ENCODE data around the gene RPL6. TPM values are rescaled to one million over a fixed set of nuclear protein-coding genes. Genes with fewer than 3 reads are reported as not detected.

The RPL6 gene
- total RNA-seq, 2 experiments from 2014 or later, result 1,833 TPM

DNA sequence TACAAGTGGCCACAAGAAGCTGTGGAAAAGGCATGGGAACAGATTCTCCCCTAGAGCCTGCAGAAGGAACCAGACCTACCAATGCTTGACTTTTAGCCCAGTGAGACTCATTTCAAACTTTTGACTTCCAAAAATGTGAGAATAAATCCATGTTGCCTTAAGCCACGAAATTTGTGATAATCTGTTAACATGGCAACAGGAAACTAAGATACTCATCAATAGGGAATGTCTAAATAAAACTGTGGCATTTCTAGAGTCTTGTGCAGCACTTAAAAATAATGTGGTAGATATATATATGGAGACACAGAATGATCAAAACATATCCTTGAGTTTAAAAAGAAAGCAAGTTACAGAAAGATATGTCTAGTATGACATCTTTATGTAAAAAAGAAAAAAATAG, 39.2 kb downstream of the RPL6 start:
- ChIA-PET CTCF (no interaction called here), POLR2A (no interaction called here)
- H3K4me3 Mint-ChIP-seq, result no peak overlapping the region
- no peaks in the 10 kb centered on the region for H3K36me3 Mint-ChIP-seq
- intact Hi-C loops (cut with micrococcal nuclease), result no loop called here
- no peak for DNase-seq
- peaks cover 11% of the 10 kb centered on the region for H3K4me1 Mint-ChIP-seq (ENCODE audit: low read depth)
- no peaks in the 10 kb centered on the region for H3K27me3 Mint-ChIP-seq
- H3K27ac Mint-ChIP-seq, result no peak overlapping the region
- no peaks in the 10 kb centered on the region for H3K9me3 Mint-ChIP-seq

DNA sequence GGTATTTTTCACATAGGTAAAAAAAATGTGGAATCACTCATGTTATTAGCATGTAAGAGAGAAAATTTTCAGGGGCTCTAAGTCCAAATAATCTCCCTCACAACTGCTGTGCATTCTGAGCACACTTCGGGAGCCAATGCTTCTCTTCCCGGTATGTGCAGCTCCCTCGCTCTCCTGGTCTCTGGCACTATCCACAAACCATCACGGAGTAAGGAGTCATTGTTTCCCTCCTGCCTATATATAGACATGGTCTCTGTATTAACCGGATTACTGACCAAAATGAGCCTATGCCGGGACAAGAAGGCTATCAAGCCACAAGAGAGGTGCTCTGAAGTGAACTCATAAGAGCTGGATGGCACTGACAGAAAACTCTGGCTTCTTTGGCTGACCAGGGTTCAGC, 40.5 kb downstream of the RPL6 start:
- H3K27me3 Mint-ChIP-seq, result no peaks in the 10 kb centered on the region
- ChIA-PET CTCF (no interaction called here), POLR2A (no interaction called here)
- peaks cover 8% of the 10 kb centered on the region for H3K4me1 Mint-ChIP-seq (ENCODE audit: low read depth)
- DNase-seq, result no peak
- H3K4me3 Mint-ChIP-seq, result no peak overlapping the region
- H3K36me3 Mint-ChIP-seq, result no peaks in the 10 kb centered on the region
- intact Hi-C loops (cut with micrococcal nuclease), result no loop called here
- no peaks in the 10 kb centered on the region for H3K9me3 Mint-ChIP-seq
- H3K27ac Mint-ChIP-seq, result no peak overlapping the region

DNA sequence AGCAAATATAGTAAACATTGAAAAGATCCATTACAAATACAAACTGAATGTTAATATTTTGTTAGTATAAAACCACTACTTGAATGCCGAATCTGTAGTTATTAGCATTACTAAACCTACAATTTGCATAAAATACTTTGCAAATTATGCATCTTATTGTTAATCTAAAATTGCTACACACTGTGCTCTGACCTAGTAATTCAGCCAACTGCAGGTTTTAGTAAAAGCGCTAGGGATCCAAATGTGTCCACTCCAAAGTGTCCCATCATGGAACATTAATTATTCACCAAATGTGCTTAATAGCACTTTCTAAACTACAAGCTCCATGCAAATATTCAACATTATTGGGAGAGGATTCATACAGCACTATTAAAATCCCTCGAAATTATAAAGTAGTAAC, 41.4 kb downstream of the RPL6 start:
- intact Hi-C loops (cut with micrococcal nuclease), result no loop called here
- H3K9me3 Mint-ChIP-seq, result no peaks in the 10 kb centered on the region
- ChIA-PET CTCF (no interaction called here), POLR2A (no interaction called here)
- H3K4me3 Mint-ChIP-seq, result no peak overlapping the region
- no peak for DNase-seq
- H3K27ac Mint-ChIP-seq, result no peak overlapping the region
- H3K36me3 Mint-ChIP-seq, result no peaks in the 10 kb centered on the region
- H3K27me3 Mint-ChIP-seq, result no peaks in the 10 kb centered on the region
- H3K4me1 Mint-ChIP-seq (ENCODE audit: low read depth), result peaks cover 6% of the 10 kb centered on the region

DNA sequence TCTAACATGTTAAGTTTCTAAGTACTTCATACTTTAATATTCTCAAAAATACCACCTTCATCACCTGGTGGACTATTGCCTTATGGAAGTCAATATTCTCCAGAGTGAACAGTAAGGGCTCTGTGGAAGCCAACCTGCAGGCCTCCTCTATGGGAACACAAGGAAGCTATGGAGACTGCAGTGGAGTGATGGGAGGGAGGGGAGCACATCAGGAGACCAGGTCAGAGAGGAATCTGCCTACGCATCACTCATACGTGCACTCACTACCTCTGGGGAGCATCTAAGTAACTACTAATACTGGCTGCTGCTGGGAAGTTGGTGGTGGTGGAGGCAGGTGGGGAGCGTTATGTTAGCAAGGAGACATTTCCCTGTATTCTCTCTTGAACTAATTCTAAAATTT, 47.1 kb downstream of the RPL6 start:
- ChIA-PET CTCF (no interaction called here), POLR2A (no interaction called here)
- H3K27me3 Mint-ChIP-seq, result no peaks in the 10 kb centered on the region
- no peaks in the 10 kb centered on the region for H3K4me1 Mint-ChIP-seq (ENCODE audit: low read depth)
- H3K36me3 Mint-ChIP-seq, result no peaks in the 10 kb centered on the region
- no peak for DNase-seq
- H3K9me3 Mint-ChIP-seq, result no peaks in the 10 kb centered on the region
- no peak overlapping the region for H3K4me3 Mint-ChIP-seq
- H3K27ac Mint-ChIP-seq, result no peak overlapping the region
- intact Hi-C loops (cut with micrococcal nuclease), result no loop called here

DNA sequence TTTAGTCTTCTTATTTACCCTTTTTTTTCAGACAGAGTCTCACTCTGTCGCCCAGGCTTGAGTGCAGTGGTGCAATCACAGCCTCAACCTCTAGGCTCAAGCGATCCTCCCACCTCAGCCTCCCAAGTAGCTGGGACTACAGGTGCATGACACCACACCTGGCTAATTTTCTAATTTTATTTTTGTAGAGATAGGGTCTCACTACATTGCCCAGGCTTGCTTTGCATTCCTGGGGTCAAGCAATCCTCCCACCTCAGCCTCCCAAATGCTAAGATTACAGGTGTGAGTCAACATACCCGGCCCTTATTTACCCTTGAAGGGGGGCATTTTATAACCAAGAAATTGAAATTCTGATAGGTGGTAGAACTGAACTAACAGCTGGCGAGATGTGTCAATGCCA, 48.1 kb downstream of the RPL6 start:
- CTCF ChIA-PET, result no interaction called here
- Mint-ChIP-seq H3K4me1 (ENCODE audit: low read depth) (no peaks in the 10 kb centered on the region), H3K27me3 (no peaks in the 10 kb centered on the region), H3K9me3 (no peaks in the 10 kb centered on the region), H3K4me3 (no peak overlapping the region), H3K27ac (no peak overlapping the region), H3K36me3 (no peaks in the 10 kb centered on the region)
- POLR2A ChIA-PET, result no interaction called here
- intact Hi-C loops (cut with micrococcal nuclease), result no loop called here
- DNase-seq, result no peak

DNA sequence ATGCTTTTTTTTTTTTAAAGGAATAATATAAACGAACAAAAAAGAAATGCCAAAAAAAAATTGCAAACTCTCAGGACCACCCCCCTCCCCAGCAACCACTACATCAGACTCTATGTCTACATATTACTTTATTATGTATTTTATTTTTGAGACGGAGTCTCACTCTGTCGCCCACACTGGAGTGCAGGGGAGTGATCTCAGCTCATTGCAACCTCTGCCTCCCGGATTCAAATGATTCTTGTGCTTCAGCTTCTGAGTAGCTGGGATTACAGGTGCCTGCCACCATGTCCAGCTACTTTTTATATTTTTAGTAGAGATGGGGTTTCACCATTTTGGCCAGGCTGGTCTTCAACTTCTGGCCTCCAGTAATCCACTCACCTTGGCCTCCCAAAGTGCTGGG, 50.1 kb downstream of the RPL6 start:
- no peak for DNase-seq
- intact Hi-C loops (cut with micrococcal nuclease), result no loop called here
- no peaks in the 10 kb centered on the region for H3K36me3 Mint-ChIP-seq
- no peaks in the 10 kb centered on the region for H3K9me3 Mint-ChIP-seq
- no peak overlapping the region for H3K27ac Mint-ChIP-seq
- no peaks in the 10 kb centered on the region for H3K27me3 Mint-ChIP-seq
- CTCF ChIA-PET, result no interaction called here
- H3K4me1 Mint-ChIP-seq (ENCODE audit: low read depth), result peaks cover 3% of the 10 kb centered on the region
- no peak overlapping the region for H3K4me3 Mint-ChIP-seq
- POLR2A ChIA-PET, result interaction anchor here (0.6 kb wide), 1 partner anchor 42 kb away, joined by 3 read pairs; no protein-coding TSS in a partner anchor

- CTCF ChIA-PET, result no interaction called here
- H3K36me3 Mint-ChIP-seq, result no peaks in the 10 kb centered on the region
- no peak overlapping the region for H3K27ac Mint-ChIP-seq
- no peak overlapping the region for H3K4me3 Mint-ChIP-seq
- no peaks in the 10 kb centered on the region for H3K9me3 Mint-ChIP-seq
- H3K27me3 Mint-ChIP-seq, result no peaks in the 10 kb centered on the region
- intact Hi-C loops (cut with micrococcal nuclease), result no loop called here
- POLR2A ChIA-PET, result no interaction called here
- H3K4me1 Mint-ChIP-seq (ENCODE audit: low read depth), result peaks cover 13% of the 10 kb centered on the region
- DNase-seq, result no peak
Measured at GRCh38 chr12:112357214-112357613, 52.2 kb downstream of the RPL6 start.

Other genes starting within 250 kb of the RPL6 start
- gene HECTD4, start 27.2 kb downstream of the RPL6 start, total RNA-seq, result 10 to 100 TPM; 24.0 to 24.4 TPM
- 100 to 1,000 TPM; 137 to 145 TPM for gene PTPN11, start 9.3 kb upstream of the RPL6 start, total RNA-seq

All from activated CD4-positive, alpha-beta memory T cell treated with anti-CD3 and anti-CD28 coated beads for 36 hours (primary cell).